ENCODE results near the gene C12orf42. TPM values are rescaled to one million over a fixed set of nuclear protein-coding genes. Genes with fewer than 3 reads are reported as not detected.

C12orf42 gene
- total and polyA plus RNA-seq, 10 of the 15 experiments (the other 5 are each of a cell fraction or from before 2014, with no cell fraction given): 1.4 to 7.0 (median 2.4) TPM

GRCh38 chr12:103273645-103274044, 222.1 kb downstream of the C12orf42 start:
- no peak overlapping the region for H3K4me3 ChIP-seq
- SMC1A ChIA-PET (ENCODE audit: uncharacterized antibody, unreplicated experiment): interaction anchor here (0.6 to 2.6 kb wide), 8 partner anchors 11 to 275 kb away, joined by 3 to 13 read pairs (median 3); no protein-coding TSS in a partner anchor
- H3K9ac ChIP-seq (ENCODE audit: control insufficient read depth, insufficient read depth, low read length): no peak overlapping the region
- H3K9me3 ChIP-seq (replicated peaks; ENCODE audit: control insufficient read depth, insufficient read depth, low read length): no peaks in the 10 kb centered on the region
- CTCF ChIA-PET: interaction anchor here (1.2 to 1.7 kb wide), 3 partner anchors 9 to 325 kb away, joined by 3 to 7 read pairs (median 5); no protein-coding TSS in a partner anchor
- no peaks in the 10 kb centered on the region for H3K79me2 ChIP-seq (ENCODE audit: control insufficient read depth, insufficient read depth, low read length)
- TF ChIP-seq ATF7 (IDR thresholded peaks at IDR 0.05; ENCODE audit: low read depth) (peak; percentile 95), RAD21 (IDR thresholded peaks at IDR 0.05; ENCODE audit: insufficient read depth, low read depth, low read length) (no peak), EZH2 (IDR thresholded peaks at IDR 0.05; ENCODE audit: borderline replicate concordance, control insufficient read depth, low read depth, low read length) (no peak), PBX3 (IDR thresholded peaks at IDR 0.05; ENCODE audit: insufficient replicate concordance, low read depth, low read length) (no peak), RELA (IDR thresholded peaks at IDR 0.05; ENCODE audit: borderline replicate concordance, partially characterized antibody) (no peak), IKZF2 (IDR thresholded peaks at IDR 0.05) (peak in 1 of 2 experiments; percentile 20; a peak in 1 of 4 replicates), NBN (IDR thresholded peaks at IDR 0.05) (0 out of 2 replicates have a peak, but pooled peaks have one; percentile 26), CREB1 (IDR thresholded peaks at IDR 0.05; ENCODE audit: low read depth) (0 out of 2 replicates have a peak, but pooled peaks have one; percentile 20), CHD2 (IDR thresholded peaks at IDR 0.05; ENCODE audit: borderline replicate concordance, low read depth, low read length) (no peak), BHLHE40 (IDR thresholded peaks at IDR 0.05; ENCODE audit: borderline replicate concordance in 1 of 2, low read depth in 2 of 2, low read length in 1 of 2) (0 out of 4 replicates have a peak, but pooled peaks of 1 of the 2 experiments have one; percentile 12), ZBTB4 (CRISPR knock-in tag; IDR thresholded peaks at IDR 0.05) (no peak), MTA2 (IDR thresholded peaks at IDR 0.05; ENCODE audit: low read depth) (peak; percentile 40; the same call in 1 of the 2 replicates), ZNF274 (IDR thresholded peaks at IDR 0.05; ENCODE audit: insufficient read depth, insufficient read length) (no peak)
- TF ChIP-seq, protein P1, sequence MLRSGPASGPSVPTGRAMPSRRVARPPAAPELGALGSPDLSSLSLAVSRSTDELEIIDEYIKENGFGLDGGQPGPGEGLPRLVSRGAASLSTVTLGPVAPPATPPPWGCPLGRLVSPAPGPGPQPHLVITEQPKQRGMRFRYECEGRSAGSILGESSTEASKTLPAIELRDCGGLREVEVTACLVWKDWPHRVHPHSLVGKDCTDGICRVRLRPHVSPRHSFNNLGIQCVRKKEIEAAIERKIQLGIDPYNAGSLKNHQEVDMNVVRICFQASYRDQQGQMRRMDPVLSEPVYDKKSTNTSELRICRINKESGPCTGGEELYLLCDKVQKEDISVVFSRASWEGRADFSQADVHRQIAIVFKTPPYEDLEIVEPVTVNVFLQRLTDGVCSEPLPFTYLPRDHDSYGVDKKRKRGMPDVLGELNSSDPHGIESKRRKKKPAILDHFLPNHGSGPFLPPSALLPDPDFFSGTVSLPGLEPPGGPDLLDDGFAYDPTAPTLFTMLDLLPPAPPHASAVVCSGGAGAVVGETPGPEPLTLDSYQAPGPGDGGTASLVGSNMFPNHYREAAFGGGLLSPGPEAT (IDR thresholded peaks at IDR 0.05; ENCODE audit: low read depth): no peak
- RAD21 ChIA-PET (ENCODE audit: unreplicated experiment): interaction anchor here (1.0 to 1.5 kb wide), 8 partner anchors 39 to 282 kb away, joined by 3 to 6 read pairs (median 4); no protein-coding TSS in a partner anchor
- H2AFZ ChIP-seq (ENCODE audit: control insufficient read depth, low read depth, low read length): no peak overlapping the region
- H4K20me1 ChIP-seq (ENCODE audit: control insufficient read depth, insufficient read depth): no peaks in the 10 kb centered on the region
- intact Hi-C loops (cut with micrococcal nuclease; ENCODE audit: unreplicated experiment): loop anchor here (2.0 kb wide), 1 partner anchor 323 kb away; no protein-coding TSS in a partner anchor
- peak; percentile 84 for ATAC-seq
- WGBS (ENCODE audit: insufficient coverage, insufficient replicate concordance, low lambda C conversion rate, missing lambda C conversion rate): 35% methylated on average over 3 of the region's 3 CpGs
- no TSS peak for BruUV-seq (replicated peaks)
- H3K4me1 ChIP-seq (ENCODE audit: control insufficient read depth, insufficient read depth, low read length): peaks cover 8% of the 10 kb centered on the region
- H3K27ac ChIP-seq (ENCODE audit: control insufficient read depth, insufficient read depth): no peak overlapping the region
- H3K27me3 ChIP-seq (replicated peaks in 1 of 2; ENCODE audit: control insufficient read depth in 2 of 2, insufficient read depth in 2 of 2, low read length in 1 of 2): no peaks in the 10 kb centered on the region
- POLR2A ChIA-PET: no interaction called here
- in situ Hi-C loops (cut with MboI): no loop called here
- no peaks in the 10 kb centered on the region for H3K36me3 ChIP-seq (ENCODE audit: control insufficient read depth in 2 of 2, insufficient read depth in 2 of 2, low read length in 1 of 2)
- peak; percentile 13 for FAIRE-seq
- no peak for DNase-seq (ENCODE audit: low read depth, low spot score)
- no peak overlapping the region for H3K4me2 ChIP-seq (ENCODE audit: control insufficient read depth, insufficient read depth)

Measured in GM12878 (cell line).